HG03064 (cell line): Measurements from ENCODE around the gene FAM90A26.
"Not testable (repeated sequence)": the region's sequence is repeated elsewhere in the genome, so short reads cannot be mapped to it uniquely, and the experiment has no call there.

ENCODE experiments used
- ATAC-seq: cut with Tn5 transposase; IDR thresholded peaks from one replicate; pipeline ENCODE4 v1.9.1; 2021; ENCODE audit warnings: low read depth; ENCODE audit not compliant: unreplicated experiment

The FAM90A26 gene, protein sequence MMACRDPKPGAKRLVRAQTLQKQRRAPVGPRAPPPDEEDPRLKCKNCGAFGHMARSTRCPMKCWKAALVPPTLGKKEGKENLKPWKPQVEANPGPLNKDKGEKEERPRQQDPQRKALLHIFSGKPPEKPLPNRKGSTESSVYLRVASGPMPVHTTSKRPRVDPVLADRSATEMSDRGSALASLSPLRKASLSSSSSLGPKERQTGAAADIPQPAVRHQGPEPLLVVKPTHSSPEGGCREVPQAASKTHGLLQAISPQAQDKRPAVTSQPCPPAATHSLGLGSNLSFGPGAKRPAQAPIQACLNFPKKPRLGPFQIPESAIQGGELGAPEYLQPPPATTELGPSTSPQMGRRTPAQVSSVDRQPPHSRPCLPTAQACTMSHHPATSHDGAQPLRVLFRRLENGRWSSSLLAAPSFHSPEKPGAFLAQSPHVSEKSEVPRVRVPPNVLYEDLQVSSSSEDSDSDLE

GRCh38 chr4:9169791-9170459 is at the start of gene FAM90A26:
Gene FAM90A26, plus strand, starts transcription at chr4:9170409. Its CDS starts 2,764 bp downstream, at chr4:9173173.
- not testable (repeated sequence) for ATAC-seq

DNA sequence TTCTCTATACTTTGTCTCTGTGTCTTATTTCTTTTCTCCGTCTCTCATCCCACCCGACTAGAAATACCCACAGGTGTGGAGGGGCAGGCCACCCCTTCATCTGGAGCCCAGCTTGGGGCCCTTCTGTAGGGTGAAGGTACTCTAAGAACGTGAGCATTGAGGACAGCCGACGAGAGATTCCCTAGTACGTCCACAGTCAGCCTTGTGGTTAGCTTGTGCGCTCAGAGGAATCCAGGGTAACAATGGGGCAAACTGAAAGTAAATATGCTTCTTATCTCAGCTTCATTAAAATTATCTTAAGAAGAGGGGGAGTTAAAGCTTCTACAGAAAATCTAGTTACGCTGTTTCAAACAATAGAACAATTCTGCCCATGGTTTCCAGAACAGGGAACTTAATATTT is 47.5 kb upstream of the FAM90A26 start:
- ATAC-seq, result not testable (repeated sequence)

DNA sequence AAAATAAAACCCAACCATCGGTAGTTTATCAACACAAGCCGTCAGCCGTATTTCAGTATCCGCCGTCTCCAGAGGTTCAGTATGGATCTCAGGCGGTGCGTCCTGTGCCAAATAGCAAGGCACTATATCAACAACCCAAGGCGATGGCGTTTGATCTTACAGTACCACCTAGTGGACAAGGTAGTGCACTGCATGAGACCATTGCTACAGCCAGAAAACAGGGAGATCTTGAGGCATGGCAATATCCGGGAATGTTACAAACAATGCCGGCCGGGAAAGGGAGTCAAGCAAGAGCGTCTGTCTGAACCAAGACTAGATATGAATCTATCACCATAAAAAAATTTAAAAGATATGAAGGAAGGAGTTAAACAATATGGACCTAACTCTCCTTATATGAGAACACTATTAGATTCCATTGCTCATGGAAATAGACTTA is 46.6 kb upstream of the FAM90A26 start:
- ATAC-seq, result not testable (repeated sequence)

- ATAC-seq, result not testable (repeated sequence)
Measured at GRCh38 chr4:9125601-9126161, 44.5 kb upstream of the FAM90A26 start.

- ATAC-seq, result not testable (repeated sequence)
Measured at GRCh38 chr4:9131420-9131819, 38.8 kb upstream of the FAM90A26 start.

GRCh38 chr4:9132849-9133248 is 37.4 kb upstream of the FAM90A26 start:
- ATAC-seq, result not testable (repeated sequence)

GRCh38 chr4:9134011-9134410 is 36.2 kb upstream of the FAM90A26 start:
- not testable (repeated sequence) for ATAC-seq

- not testable (repeated sequence) for ATAC-seq
Measured at GRCh38 chr4:9134556-9134955, 35.7 kb upstream of the FAM90A26 start.

GRCh38 chr4:9141050-9141449 is 29.2 kb upstream of the FAM90A26 start:
- ATAC-seq, result not testable (repeated sequence)

DNA sequence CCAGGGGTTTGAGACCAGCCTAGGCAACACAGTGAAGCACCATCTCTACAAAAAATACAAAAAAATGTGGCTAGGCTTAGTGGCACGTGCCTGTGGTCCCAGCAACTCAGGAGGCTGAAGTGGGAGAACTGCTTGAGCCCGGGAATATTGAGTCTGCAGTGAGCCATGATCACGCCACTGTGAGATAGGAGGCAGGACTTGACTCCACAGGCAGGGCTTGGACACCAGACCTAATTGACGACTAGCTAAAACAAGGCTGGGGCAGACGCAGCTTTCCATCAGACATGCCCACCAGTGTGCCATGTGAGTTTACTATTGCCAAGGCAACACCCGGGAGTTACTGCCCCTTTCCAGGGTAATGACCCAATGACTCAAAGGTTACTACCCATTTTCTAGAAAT is 27.4 kb upstream of the FAM90A26 start:
- ATAC-seq, result not testable (repeated sequence)

DNA sequence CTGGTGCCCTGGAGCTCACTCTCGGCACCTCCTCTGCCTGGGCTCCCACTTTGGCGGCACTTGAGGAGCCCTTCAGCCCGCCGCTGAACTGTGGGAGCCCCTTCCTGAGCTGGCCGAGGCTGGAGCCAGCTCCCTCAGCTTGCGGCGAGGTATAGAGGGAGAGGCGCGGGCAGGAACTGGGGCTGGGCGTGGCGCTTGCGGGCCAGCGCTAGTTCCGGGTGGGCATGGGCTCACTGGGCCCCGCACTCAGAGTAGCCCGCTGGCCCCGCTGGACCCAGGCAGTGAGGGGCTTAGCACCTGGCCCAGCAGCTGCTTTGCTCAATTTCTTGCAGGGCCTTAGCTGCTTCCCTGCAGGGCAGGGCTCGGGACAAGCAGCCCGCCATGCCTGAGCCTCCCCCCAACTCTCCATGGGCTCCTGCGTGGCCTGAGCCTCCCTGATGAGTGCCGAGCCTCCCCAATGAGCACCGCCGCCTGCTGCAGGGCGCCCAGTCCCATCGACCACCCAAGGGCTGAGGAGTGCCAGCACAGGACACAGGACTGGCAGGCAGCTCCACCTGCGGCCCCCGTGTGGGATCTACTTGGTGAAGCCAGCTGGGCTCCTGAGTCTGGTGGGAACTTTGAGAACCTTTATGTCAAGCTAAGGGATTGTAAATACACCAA is 26.7 kb upstream of the FAM90A26 start:
- ATAC-seq, result no peak

GRCh38 chr4:9146967-9147366 is 23.2 kb upstream of the FAM90A26 start:
- ATAC-seq, result no peak

DNA sequence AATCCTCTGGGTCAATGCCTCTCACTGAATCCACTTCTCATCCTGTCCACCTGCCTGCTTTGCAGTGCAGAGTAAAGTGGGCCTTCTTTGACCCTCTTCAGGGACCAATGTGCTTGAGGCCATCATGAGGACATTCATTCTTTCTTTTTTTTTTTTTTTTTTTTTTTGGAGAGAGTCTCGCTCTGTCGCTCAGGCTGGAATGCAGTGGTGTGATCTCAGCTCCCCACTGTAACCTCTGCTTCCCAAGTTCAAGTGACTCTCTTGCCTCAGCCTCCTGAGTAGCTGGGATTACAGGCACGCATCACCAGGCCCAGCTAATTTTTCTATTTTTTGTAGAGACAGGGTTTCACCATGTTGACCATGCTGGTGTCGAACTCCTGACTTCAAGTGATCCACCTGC is 22.8 kb upstream of the FAM90A26 start:
- not testable (repeated sequence) for ATAC-seq

- ATAC-seq, result not testable (repeated sequence)
Measured at GRCh38 chr4:9148611-9149409, 21.4 kb upstream of the FAM90A26 start.

GRCh38 chr4:9151809-9152179 is 18.4 kb upstream of the FAM90A26 start:
- ATAC-seq, result not testable (repeated sequence)

- ATAC-seq, result peak; percentile 46
Measured at GRCh38 chr4:9152180-9153007, 17.8 kb upstream of the FAM90A26 start.

DNA sequence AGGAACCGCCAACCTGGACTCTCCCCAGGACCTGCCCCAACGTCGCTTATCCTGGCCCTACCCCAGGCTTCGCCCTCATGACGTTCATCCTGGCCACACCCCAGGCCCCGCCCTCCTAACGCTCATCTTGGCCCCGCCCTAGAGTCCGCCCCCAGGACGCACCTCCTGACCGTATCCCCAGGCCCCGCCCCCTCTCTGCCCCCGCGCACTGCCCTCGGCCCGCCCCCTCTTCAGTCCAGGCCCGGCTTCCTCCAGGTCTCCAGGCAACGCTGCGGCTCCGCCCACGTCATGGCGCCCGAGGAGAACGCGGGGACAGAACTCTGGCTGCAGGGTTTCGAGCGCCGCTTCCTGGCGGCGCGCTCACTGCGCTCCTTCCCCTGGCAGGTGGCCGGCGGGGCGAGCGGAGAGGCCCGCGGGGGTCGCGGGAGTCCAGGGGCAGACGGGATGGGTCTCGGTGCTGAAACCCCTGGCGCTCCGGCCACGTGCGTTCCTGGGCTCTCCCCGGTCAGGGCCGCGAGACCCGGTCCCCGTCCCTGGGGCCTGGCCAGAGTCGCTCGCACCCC is 17.1 kb upstream of the FAM90A26 start:
- ATAC-seq, result peak; percentile 81

DNA sequence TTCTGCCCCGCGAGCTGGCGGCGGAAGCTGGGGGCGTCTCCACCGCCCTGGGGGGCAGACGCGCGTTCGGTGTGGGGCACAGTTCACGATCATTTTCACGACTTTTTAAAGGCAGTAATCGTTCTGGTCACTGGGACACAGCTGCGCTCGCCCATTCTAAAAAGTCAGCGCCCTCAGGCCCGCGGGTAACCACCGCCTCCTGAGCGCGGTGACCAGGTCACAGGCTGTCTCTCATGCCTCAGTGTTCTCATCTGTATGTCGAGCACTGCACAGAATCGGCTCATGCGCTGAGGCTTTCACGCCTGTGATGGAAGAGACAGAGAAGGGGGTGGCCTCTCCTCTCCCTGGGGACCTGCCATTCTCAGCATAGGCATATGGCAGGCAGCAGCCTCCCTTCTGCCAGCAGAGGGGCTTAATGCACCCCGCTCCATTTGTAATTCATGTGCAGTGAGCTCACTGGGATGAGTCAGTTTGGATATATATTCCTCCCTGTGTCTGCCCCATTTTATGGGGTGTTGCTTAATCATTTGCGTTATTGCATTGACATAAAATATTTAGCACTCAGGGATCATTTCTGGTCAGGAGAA is 16.5 kb upstream of the FAM90A26 start:
- ATAC-seq, result not testable (repeated sequence)
